Measurements from ENCODE around the gene ADGRD1.

DNA sequence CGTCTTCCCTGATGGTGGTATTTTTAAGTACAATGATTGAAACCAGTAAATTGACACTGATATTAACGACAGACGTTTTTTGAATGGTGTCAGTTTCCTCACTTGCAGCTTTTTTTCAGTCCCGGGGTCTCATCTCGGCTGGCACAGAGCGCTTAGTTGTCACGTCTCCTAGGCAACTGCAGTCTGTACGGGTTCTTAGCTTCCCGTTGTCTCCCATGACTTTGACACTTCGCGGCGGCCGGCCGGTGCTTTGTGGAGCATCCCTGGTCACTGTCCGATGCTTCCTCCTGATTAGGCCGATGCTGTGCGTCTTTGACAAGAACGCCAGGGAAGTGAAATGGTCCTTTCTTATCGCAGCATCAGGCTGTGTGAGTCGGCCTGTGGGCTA lies 67.4 kb downstream of the ADGRD1 start:
- TF ChIP-seq, protein P1, sequence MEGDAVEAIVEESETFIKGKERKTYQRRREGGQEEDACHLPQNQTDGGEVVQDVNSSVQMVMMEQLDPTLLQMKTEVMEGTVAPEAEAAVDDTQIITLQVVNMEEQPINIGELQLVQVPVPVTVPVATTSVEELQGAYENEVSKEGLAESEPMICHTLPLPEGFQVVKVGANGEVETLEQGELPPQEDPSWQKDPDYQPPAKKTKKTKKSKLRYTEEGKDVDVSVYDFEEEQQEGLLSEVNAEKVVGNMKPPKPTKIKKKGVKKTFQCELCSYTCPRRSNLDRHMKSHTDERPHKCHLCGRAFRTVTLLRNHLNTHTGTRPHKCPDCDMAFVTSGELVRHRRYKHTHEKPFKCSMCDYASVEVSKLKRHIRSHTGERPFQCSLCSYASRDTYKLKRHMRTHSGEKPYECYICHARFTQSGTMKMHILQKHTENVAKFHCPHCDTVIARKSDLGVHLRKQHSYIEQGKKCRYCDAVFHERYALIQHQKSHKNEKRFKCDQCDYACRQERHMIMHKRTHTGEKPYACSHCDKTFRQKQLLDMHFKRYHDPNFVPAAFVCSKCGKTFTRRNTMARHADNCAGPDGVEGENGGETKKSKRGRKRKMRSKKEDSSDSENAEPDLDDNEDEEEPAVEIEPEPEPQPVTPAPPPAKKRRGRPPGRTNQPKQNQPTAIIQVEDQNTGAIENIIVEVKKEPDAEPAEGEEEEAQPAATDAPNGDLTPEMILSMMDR (IDR thresholded peaks at IDR 0.05) = no peak
- no peak for TF ChIP-seq POLR2A (IDR thresholded peaks at IDR 0.05)
